SK-N-SH (cell line): ENCODE results near the gene C1orf226. TPM values are rescaled to one million over a fixed set of nuclear protein-coding genes. Genes with fewer than 3 reads are reported as not detected.

ENCODE experiments used
- CTCF ChIA-PET: fragments of 300-600, 350-600 bp; formaldehyde crosslinking; extraction: SDS; loops from one replicate; lab custom pipeline; 2021; lab: Yijun Ruan, JAX
- POLR2A ChIA-PET: fragments of 350-600 bp; sonication (Branson Sonifier 250); formaldehyde crosslinking; extraction: SDS; loops from one replicate; lab custom pipeline; 2020; ENCODE audit warnings: antibody characterized with exemption, inconsistent platforms; lab: Yijun Ruan, JAX
- DNase-seq: peaks from one replicate; pipeline ENCODE4 v3.0.0; 2012
- H2AFZ ChIP-seq: fragments of 200-600 bp; sonication (generic); 2 replicates; pipeline ENCODE4 v1.8.1; 2016; ENCODE audit warnings: antibody characterized with exemption, mild to moderate bottlenecking, low read depth
- H3F3A ChIP-seq: fragments of 200-600 bp; sonication (generic); replicated peaks from 2 replicates; pipeline ENCODE3; 2016; ENCODE audit warnings: antibody characterized with exemption, mild to moderate bottlenecking; ENCODE audit not compliant: insufficient read depth
- H3K27ac ChIP-seq, 2 experiments: fragments of 200-500 bp in 1 of 2; fragments of 200-600 bp in 1 of 2; sonication (Bioruptor generic) in 1 of 2; sonication (generic), shearing (Covaris generic) in 1 of 2; 2 replicates each; pipeline versions ENCODE4 v1.5.1 to v1.6.1; 2014 to 2016; ENCODE audit warnings: low read depth in 2 of 2, inconsistent platforms in 1 of 2, low read length in 1 of 2, mild to moderate bottlenecking in 1 of 2, mixed read lengths in 1 of 2
- H3K27me3 ChIP-seq: fragments of 200-600 bp; sonication (generic), shearing (Covaris generic); 2 replicates; pipeline ENCODE4 v1.6.1; 2016; ENCODE audit warnings: mixed run types; ENCODE audit not compliant: insufficient read depth
- H3K36me3 ChIP-seq, 2 experiments: fragments of 200-500 bp in 1 of 2; fragments of 200-600 bp in 1 of 2; sonication (Bioruptor generic) in 1 of 2; sonication (generic) in 1 of 2; replicated peaks in 1 of 2; 2 replicates each; pipeline versions ENCODE3 to v1.5.1; 2014 to 2016; ENCODE audit warnings: low read length in 1 of 2, mild to moderate bottlenecking in 1 of 2; ENCODE audit not compliant: insufficient read depth in 2 of 2, control insufficient read depth in 1 of 2
- H3K4me1 ChIP-seq, 2 experiments: fragments of 200-500 bp in 1 of 2; fragments of 200-600 bp in 1 of 2; sonication (Bioruptor generic) in 1 of 2; sonication (generic), shearing (Covaris generic) in 1 of 2; 2 replicates each; pipeline versions ENCODE4 v1.5.1 to v1.6.1; 2014 to 2016; ENCODE audit warnings: low read depth in 1 of 2, low read length in 1 of 2, mixed run types in 1 of 2; ENCODE audit not compliant: insufficient read depth in 2 of 2, control insufficient read depth in 1 of 2
- H3K4me2 ChIP-seq: fragments of 200-600 bp; sonication (generic), shearing (Covaris generic); 2 replicates; pipeline ENCODE4 v1.6.1; 2017; ENCODE audit warnings: mixed run types
- H3K4me3 ChIP-seq, 2 experiments: fragments of 200-500 bp in 1 of 2; fragments of 200-600 bp in 1 of 2; sonication (Bioruptor generic) in 1 of 2; sonication (generic), shearing (Covaris generic) in 1 of 2; 2 replicates each; pipeline versions ENCODE4 v1.5.1 to v1.8.1; 2014 to 2016; ENCODE audit warnings: low read depth in 2 of 2, inconsistent platforms in 1 of 2, low read length in 1 of 2, mild to moderate bottlenecking in 1 of 2, mixed read lengths in 1 of 2, moderate library complexity in 1 of 2
- H3K79me2 ChIP-seq: fragments of 200-600 bp; sonication (generic); 2 replicates; pipeline ENCODE4 v1.8.1; 2017; ENCODE audit warnings: mild to moderate bottlenecking; ENCODE audit not compliant: insufficient read depth
- H3K9ac ChIP-seq: fragments of 200-600 bp; sonication (generic); 2 replicates; pipeline ENCODE4 v1.6.1; 2017; ENCODE audit warnings: mixed run types
- H3K9me2 ChIP-seq: fragments of 200-600 bp; sonication (generic); 2 replicates; pipeline ENCODE4 v1.6.1; 2017; ENCODE audit warnings: mixed run types
- H3K9me3 ChIP-seq: fragments of 200-600 bp; sonication (generic); 2 replicates; pipeline ENCODE4 v1.6.1; 2017; ENCODE audit warnings: mixed run types, mild to moderate bottlenecking, moderate library complexity
- H4K20me1 ChIP-seq: fragments of 200-600 bp; sonication (generic); 2 replicates; pipeline ENCODE4 v1.6.1; 2017; ENCODE audit warnings: mild to moderate bottlenecking, mixed run types; ENCODE audit not compliant: insufficient read depth
- CHD2 ChIP-seq: fragments of 150-350 bp; IDR thresholded peaks from 2 replicates; pipeline ENCODE4 v1.6.1; 2018; ENCODE audit warnings: low read length; ENCODE audit not compliant: partially characterized antibody
- ELF1 ChIP-seq: IDR thresholded peaks from 2 replicates; pipeline ENCODE4 v1.4.0; 2012
- EZH2phosphoT487 ChIP-seq: fragments of 200-600 bp; sonication (generic); IDR thresholded peaks from 2 replicates; pipeline ENCODE4 v1.6.1; 2017; ENCODE audit warnings: low read depth, mixed run types, mild to moderate bottlenecking, antibody characterized with exemption, moderate library complexity, borderline replicate concordance
- FOSL2 ChIP-seq: IDR thresholded peaks from 2 replicates; pipeline ENCODE4 v1.4.0; 2012; ENCODE audit warnings: low read depth, mild to moderate bottlenecking, moderate library complexity, borderline replicate concordance
- FOXJ3 ChIP-seq: sonication (generic); formaldehyde crosslinking; IDR thresholded peaks from 2 replicates; pipeline ENCODE4 v1.5.1; 2020; ENCODE audit warnings: mild to moderate bottlenecking, missing genetic modification reagents
- GABPA ChIP-seq: IDR thresholded peaks from 2 replicates; pipeline ENCODE4 v1.4.0; 2012; ENCODE audit warnings: low read depth, mild to moderate bottlenecking
- GATA2 ChIP-seq: sonication (generic); formaldehyde crosslinking; IDR thresholded peaks from 2 replicates; pipeline ENCODE4 v1.5.0; 2020; ENCODE audit warnings: mild to moderate bottlenecking, missing genetic modification reagents
- JUND ChIP-seq: IDR thresholded peaks from 2 replicates; pipeline ENCODE4 v1.4.0; 2012
- MEF2A ChIP-seq: IDR thresholded peaks from 2 replicates; pipeline ENCODE4 v1.4.0; 2012; ENCODE audit warnings: low read depth, borderline replicate concordance
- NFIC ChIP-seq: IDR thresholded peaks from 2 replicates; pipeline ENCODE4 v1.4.0; 2012; ENCODE audit warnings: borderline replicate concordance
- RAD21 ChIP-seq: IDR thresholded peaks from 2 replicates; pipeline ENCODE4 v1.6.1; 2012; ENCODE audit warnings: mild to moderate bottlenecking, low read length
- RXRA ChIP-seq: IDR thresholded peaks from 2 replicates; pipeline ENCODE4 v1.4.0; 2012; ENCODE audit warnings: low read depth, mild to moderate bottlenecking, borderline replicate concordance
- TEAD4 ChIP-seq: IDR thresholded peaks from 2 replicates; pipeline ENCODE4 v1.4.0; 2012; ENCODE audit warnings: mild to moderate bottlenecking, borderline replicate concordance; ENCODE audit not compliant: insufficient read depth
- USF1 ChIP-seq: IDR thresholded peaks from 2 replicates; pipeline ENCODE4 v1.4.0; 2012; ENCODE audit warnings: low read depth, borderline replicate concordance
- YY1 ChIP-seq: IDR thresholded peaks from 2 replicates; pipeline ENCODE4 v1.4.0; 2012; ENCODE audit warnings: low read depth, mild to moderate bottlenecking
- WGBS: methylation state at CpG from one replicate; pipeline ENCODE4 v1.1.6; 2017; ENCODE audit warnings: low lambda C conversion rate; 5-methylcytosine and 5-hydroxymethylcytosine counted together
- polyA plus RNA-seq, 3 experiments: library from polyadenylated mRNA; depleted of rRNA; stranded (reverse); fragments of >200 nt; gene quantifications; 2 replicates each; pipeline ENCODE4 v1.2.3, GENCODE V29; 2012
- TF ChIP-seq, protein P1 (sequence below): IDR thresholded peaks from 2 replicates; pipeline ENCODE4; 2012
- TF ChIP-seq, protein P2 (sequence below): fragments of 150-350 bp; IDR thresholded peaks from 2 replicates; pipeline ENCODE4 v1.6.1; 2016; ENCODE audit warnings: mild to moderate bottlenecking, low read depth, low read length
- TF ChIP-seq, protein P3 (sequence below): IDR thresholded peaks from 2 replicates; pipeline ENCODE4 v1.4.0; 2012; ENCODE audit warnings: low read depth, borderline replicate concordance

The C1orf226 gene
- polyA plus RNA-seq, 1 of the 3 experiments (the other 2 are of a cell fraction), result 0.03 TPM

- DNase-seq, result no peak
- ChIA-PET POLR2A (no interaction called here), CTCF (interaction anchor here (2.7 to 4.0 kb wide), 2 partner anchors 18 to 318 kb away, joined by 13 to 16 read pairs; no protein-coding TSS in a partner anchor)
- WGBS, result 75% methylated on average over 9 of the region's 9 CpGs
- H3K4me1 ChIP-seq, result peaks cover 0 to 25% of the 10 kb centered on the region in 2 experiments; a peak in 1 of 4 replicates
- no peak overlapping the region for H3K27ac ChIP-seq
- no peaks in the 10 kb centered on the region for H3F3A ChIP-seq
- no peaks in the 10 kb centered on the region for H3K79me2 ChIP-seq
- no peak overlapping the region for H3K4me2 ChIP-seq
- H4K20me1 ChIP-seq, result no peaks in the 10 kb centered on the region
- H3K27me3 ChIP-seq, result no peaks in the 10 kb centered on the region; the same call in 1 of the 2 replicates
- no peaks in the 10 kb centered on the region for H3K9me2 ChIP-seq
- H3K36me3 ChIP-seq, result no peaks in the 10 kb centered on the region
- no peak overlapping the region for H2AFZ ChIP-seq
- H3K9ac ChIP-seq, result no peak overlapping the region
- TF ChIP-seq GABPA (no peak), RAD21 (no peak), JUND (no peak), RXRA (no peak), EZH2phosphoT487 (no peak), YY1 (no peak)
- TF ChIP-seq, protein P1, sequence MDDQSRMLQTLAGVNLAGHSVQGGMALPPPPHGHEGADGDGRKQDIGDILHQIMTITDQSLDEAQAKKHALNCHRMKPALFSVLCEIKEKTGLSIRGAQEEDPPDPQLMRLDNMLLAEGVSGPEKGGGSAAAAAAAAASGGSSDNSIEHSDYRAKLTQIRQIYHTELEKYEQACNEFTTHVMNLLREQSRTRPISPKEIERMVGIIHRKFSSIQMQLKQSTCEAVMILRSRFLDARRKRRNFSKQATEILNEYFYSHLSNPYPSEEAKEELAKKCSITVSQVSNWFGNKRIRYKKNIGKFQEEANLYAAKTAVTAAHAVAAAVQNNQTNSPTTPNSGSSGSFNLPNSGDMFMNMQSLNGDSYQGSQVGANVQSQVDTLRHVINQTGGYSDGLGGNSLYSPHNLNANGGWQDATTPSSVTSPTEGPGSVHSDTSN, result no peak
- TF ChIP-seq, protein P2, sequence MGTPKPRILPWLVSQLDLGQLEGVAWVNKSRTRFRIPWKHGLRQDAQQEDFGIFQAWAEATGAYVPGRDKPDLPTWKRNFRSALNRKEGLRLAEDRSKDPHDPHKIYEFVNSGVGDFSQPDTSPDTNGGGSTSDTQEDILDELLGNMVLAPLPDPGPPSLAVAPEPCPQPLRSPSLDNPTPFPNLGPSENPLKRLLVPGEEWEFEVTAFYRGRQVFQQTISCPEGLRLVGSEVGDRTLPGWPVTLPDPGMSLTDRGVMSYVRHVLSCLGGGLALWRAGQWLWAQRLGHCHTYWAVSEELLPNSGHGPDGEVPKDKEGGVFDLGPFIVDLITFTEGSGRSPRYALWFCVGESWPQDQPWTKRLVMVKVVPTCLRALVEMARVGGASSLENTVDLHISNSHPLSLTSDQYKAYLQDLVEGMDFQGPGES, result no peak
- H3K4me3 ChIP-seq, result no peak overlapping the region
- no peaks in the 10 kb centered on the region for H3K9me3 ChIP-seq
Measured at GRCh38 chr1:162374406-162374805, 7.1 kb upstream of the C1orf226 start.

- CTCF ChIA-PET, result interaction anchor here (0.7 to 1.5 kb wide), 3 partner anchors 19 to 520 kb away, joined by 3 to 4 read pairs (median 3); no protein-coding TSS in a partner anchor
Measured at GRCh38 chr1:162375463-162375862, 6.1 kb upstream of the C1orf226 start.

More at GRCh38 chr1:162375463-162375862, 6.1 kb upstream of the C1orf226 start:
- no peak overlapping the region for H2AFZ ChIP-seq
- DNase-seq, result no peak
- no peak overlapping the region for H3K9ac ChIP-seq
- H4K20me1 ChIP-seq, result no peaks in the 10 kb centered on the region
- no peak overlapping the region for H3K27ac ChIP-seq
- TF ChIP-seq TEAD4 (no peak), FOSL2 (no peak), NFIC (no peak), USF1 (no peak), CHD2 (no peak), GATA2 (no peak), FOXJ3 (CRISPR knock-in tag) (no peak), RXRA (no peak), YY1 (no peak), RAD21 (no peak), MEF2A (no peak), ELF1 (no peak), EZH2phosphoT487 (no peak)
- TF ChIP-seq, protein P3, sequence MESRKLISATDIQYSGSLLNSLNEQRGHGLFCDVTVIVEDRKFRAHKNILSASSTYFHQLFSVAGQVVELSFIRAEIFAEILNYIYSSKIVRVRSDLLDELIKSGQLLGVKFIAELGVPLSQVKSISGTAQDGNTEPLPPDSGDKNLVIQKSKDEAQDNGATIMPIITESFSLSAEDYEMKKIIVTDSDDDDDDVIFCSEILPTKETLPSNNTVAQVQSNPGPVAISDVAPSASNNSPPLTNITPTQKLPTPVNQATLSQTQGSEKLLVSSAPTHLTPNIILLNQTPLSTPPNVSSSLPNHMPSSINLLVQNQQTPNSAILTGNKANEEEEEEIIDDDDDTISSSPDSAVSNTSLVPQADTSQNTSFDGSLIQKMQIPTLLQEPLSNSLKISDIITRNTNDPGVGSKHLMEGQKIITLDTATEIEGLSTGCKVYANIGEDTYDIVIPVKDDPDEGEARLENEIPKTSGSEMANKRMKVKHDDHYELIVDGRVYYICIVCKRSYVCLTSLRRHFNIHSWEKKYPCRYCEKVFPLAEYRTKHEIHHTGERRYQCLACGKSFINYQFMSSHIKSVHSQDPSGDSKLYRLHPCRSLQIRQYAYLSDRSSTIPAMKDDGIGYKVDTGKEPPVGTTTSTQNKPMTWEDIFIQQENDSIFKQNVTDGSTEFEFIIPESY, result no peak
- WGBS, result 54% methylated on average over 7 of the region's 8 CpGs
- no peaks in the 10 kb centered on the region for H3F3A ChIP-seq
- no peaks in the 10 kb centered on the region for H3K79me2 ChIP-seq
- POLR2A ChIA-PET, result no interaction called here
- H3K4me3 ChIP-seq, result no peak overlapping the region
- H3K36me3 ChIP-seq, result no peaks in the 10 kb centered on the region
- H3K4me2 ChIP-seq, result no peak overlapping the region
- H3K9me2 ChIP-seq, result no peaks in the 10 kb centered on the region
- H3K9me3 ChIP-seq, result no peaks in the 10 kb centered on the region
- peaks cover 1% of the 10 kb centered on the region; the same call in 1 of the 2 replicates for H3K27me3 ChIP-seq
- peaks cover 0 to 25% of the 10 kb centered on the region in 2 experiments; a peak in 1 of 4 replicates for H3K4me1 ChIP-seq
